HG03342 (cell line): ENCODE measurements around the gene ZNF148.

Experiments used
- ATAC-seq: cut with Tn5 transposase; IDR thresholded peaks from one replicate; pipeline ENCODE4 v1.9.1; 2021; ENCODE audit warnings: mild to moderate bottlenecking, moderate library complexity; ENCODE audit not compliant: unreplicated experiment

ZNF148 gene

GRCh38 chr3:125231895-125232294 is 143.2 kb downstream of the ZNF148 start:
- ATAC-seq: no peak

- ATAC-seq: no peak
Observed at GRCh38 chr3:125229707-125230106, 145.4 kb downstream of the ZNF148 start.

- ATAC-seq: no peak
Observed at GRCh38 chr3:125229168-125229567, 146.0 kb downstream of the ZNF148 start.

GRCh38 chr3:125221831-125222230 is 153.3 kb downstream of the ZNF148 start:
- ATAC-seq: no peak

GRCh38 chr3:125220727-125221429 is 154.2 kb downstream of the ZNF148 start:
- ATAC-seq: no peak

GRCh38 chr3:125220183-125220582 is 154.9 kb downstream of the ZNF148 start:
- no peak for ATAC-seq

GRCh38 chr3:125219261-125219701 is 155.8 kb downstream of the ZNF148 start:
- ATAC-seq: no peak

- ATAC-seq: no peak
Observed at GRCh38 chr3:125214738-125215137, 160.4 kb downstream of the ZNF148 start.

- ATAC-seq: no peak
Observed at GRCh38 chr3:125213946-125214542, 161.1 kb downstream of the ZNF148 start.

GRCh38 chr3:125213364-125213755 is 161.8 kb downstream of the ZNF148 start:
- ATAC-seq: no peak

GRCh38 chr3:125212509-125213363 is 162.4 kb downstream of the ZNF148 start, which contains the start of gene SLC12A8:
Gene SLC12A8 (minus strand): TSS chr3:125212748. CDS start chr3:125211349, 1,399 bp downstream.
- ATAC-seq: no peak

- ATAC-seq: no peak
Observed at GRCh38 chr3:125212091-125212508, 163.0 kb downstream of the ZNF148 start.

- no peak for ATAC-seq
Observed at GRCh38 chr3:125211523-125212090, 163.5 kb downstream of the ZNF148 start.

- ATAC-seq: no peak
Observed at GRCh38 chr3:125207949-125208568, 167.1 kb downstream of the ZNF148 start.

GRCh38 chr3:125207507-125207906 is 167.6 kb downstream of the ZNF148 start:
- no peak for ATAC-seq

GRCh38 chr3:125206934-125207333 is 168.2 kb downstream of the ZNF148 start:
- ATAC-seq: no peak

GRCh38 chr3:125203731-125204130 is 171.4 kb downstream of the ZNF148 start:
- no peak for ATAC-seq

- ATAC-seq: no peak
Observed at GRCh38 chr3:125202197-125202596, 172.9 kb downstream of the ZNF148 start.

- peak; percentile 80 for ATAC-seq
Observed at GRCh38 chr3:125200731-125201139, 174.4 kb downstream of the ZNF148 start.

- no peak for ATAC-seq
Observed at GRCh38 chr3:125194849-125195601, 180.1 kb downstream of the ZNF148 start.
